A172 (cell line): ENCODE measurements around the gene SMARCA5. TPM values are rescaled to one million over a fixed set of nuclear protein-coding genes. Genes with fewer than 3 reads are reported as not detected.

Source experiments
- DNase-seq: peaks from one replicate; pipeline ENCODE4 v3.0.0-alpha.2; 2015; ENCODE audit warnings: low spot score
- total RNA-seq: library from RNA; depleted of rRNA; stranded (reverse); fragments of >200 nt; shearing (Covaris generic); gene quantifications from 2 replicates; pipeline ENCODE4 v1.2.3, GENCODE V29; 2014

Gene SMARCA5
- total RNA-seq, 1 experiment from 2014 or later: 47.7 TPM

DNA sequence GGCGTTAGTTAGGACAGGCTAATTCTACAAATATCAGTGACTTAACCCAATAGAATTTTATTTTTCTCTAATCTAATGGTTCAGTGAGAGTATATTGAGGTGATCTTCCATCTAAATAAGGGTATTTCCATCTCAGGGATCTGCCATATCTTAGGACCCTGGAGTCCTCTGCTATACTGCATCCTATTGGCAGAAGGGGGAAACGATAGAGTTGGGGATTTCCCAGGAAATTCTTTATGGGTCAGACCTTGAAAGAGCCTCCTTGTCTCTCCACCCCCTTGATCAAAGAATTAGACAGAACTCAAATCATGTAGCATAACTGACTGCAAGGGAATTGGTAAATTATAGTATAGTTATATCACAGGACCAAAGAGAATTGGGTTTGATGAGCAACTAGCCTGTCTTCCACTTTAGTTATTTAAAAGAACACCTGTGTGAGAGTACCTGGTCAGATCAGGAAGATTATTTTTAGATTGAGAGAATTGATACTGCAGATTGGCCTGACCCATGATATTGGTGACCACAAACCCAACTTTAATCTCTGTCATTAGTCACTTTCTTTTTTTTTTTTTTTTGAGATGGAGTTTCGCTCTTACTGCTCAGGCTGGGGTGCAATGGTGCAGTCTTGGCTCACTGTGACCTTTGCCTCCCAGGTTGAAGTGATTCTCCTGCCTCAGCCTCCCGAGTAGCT lies 25.6 kb downstream of the SMARCA5 start:
- no peak for DNase-seq

DNA sequence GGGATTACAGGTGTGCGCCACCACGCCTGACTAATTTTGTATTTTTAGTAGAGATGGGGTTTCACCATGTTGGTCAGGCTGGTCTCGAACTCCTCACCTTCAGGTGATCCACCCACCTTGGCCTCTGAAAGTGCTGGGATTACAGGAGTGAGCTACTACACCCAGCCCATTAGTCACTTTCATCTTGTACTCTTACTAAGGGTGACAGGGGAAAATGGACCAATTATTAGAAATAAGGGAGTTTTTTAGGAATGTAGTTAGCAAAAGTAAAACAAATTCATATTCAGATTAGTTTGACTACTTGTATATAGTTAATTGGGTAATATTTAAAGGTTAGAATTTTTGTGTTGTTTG lies 26.1 kb downstream of the SMARCA5 start:
- no peak for DNase-seq

DNA sequence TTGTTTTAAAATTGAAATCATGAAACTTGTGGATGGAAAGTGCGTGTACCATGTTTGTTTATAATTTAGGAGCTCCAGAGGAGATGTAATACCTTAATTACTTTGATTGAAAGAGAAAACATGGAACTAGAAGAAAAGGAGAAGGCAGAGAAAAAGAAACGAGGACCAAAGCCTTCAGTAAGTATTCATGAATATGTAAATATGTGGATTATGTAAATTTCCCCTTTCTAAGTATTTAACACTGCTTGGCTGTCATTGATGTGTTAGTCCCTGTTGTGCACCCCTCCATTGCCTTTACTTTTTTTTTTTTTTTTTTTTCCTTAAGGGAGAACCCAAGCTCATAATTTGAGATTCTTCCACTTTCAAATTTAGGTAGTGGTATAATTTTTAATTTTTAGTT lies 36.4 kb downstream of the SMARCA5 start:
- no peak for DNase-seq

DNA sequence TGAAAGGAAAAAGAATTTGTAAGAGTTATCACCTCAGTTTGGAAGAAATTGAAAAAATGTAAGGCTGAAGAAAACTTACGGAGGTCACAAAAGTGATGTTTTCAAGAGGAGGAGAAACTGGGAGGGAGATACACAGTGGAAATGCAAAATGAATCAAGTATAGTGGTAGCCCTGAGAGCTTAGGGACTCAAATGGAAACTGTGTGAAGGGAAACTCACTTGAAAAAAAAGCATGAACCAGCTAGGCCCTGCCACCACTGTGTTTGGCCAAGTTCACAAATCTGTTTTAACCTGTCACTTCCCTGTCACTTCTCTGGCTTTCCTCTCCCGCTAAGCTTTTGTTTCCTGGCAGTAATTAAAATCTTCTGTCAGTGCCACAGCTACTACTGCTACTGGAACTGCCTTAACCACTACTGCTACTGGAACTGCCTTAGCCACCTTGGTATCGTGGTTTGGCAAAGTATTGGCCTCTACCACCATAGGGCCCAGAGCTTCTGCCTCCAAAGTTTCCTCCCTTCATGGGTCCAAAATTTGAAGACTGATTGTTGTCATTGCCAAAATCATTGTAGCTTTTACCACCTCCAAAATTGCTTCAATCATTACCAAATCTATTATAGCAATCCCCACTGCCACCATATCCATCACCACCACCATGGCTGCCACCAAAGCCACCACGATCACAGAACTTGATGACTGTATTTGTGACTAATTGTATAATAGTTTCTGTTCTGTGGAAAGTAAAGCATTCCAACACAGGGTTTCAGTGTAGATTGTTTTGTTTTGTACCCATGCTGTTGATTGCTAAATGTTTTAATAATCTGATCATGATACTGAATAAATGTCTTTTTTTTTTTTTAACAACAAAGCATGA lies 41.5 kb downstream of the SMARCA5 start:
- no peak for DNase-seq

DNA sequence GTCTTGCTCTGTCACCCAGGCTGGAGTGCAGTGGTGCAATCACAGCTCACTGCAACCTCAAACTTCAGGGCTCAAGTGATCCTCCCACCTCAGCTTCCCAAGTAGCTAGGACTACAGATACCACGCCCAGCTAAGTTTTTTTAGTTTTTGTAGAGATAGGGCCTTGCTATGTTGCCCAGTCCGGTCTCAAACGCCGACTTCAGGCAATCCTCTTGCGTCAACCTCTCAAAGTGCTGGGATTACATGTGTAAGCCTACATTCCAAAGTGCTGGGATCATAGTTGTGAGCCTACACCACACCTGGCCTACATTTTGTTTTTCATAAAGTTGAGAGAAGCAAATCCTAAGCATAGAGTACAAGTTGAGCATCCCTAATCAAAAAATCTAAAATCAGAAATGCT lies 42.2 kb downstream of the SMARCA5 start:
- no peak for DNase-seq

DNA sequence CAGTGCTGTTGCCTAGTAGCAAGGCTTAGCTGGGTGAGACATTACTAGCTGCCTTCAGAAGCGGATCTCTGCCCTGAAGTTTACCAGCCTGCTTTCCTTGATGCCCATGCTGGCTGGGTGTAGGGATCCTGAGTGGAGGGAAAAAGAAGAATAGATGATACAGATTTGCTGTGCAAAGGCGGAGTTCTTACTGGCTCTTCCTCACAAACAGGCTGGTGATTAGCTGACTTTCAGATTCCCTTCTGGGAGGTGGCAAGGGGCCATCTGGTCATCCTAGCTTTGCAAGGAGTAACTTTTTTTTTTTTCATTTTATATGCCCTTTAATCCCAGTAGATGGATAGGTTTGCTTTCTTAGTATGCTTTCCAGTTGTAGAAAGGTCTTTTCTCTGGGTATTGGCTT lies 44.8 kb downstream of the SMARCA5 start:
- DNase-seq: no peak

DNA sequence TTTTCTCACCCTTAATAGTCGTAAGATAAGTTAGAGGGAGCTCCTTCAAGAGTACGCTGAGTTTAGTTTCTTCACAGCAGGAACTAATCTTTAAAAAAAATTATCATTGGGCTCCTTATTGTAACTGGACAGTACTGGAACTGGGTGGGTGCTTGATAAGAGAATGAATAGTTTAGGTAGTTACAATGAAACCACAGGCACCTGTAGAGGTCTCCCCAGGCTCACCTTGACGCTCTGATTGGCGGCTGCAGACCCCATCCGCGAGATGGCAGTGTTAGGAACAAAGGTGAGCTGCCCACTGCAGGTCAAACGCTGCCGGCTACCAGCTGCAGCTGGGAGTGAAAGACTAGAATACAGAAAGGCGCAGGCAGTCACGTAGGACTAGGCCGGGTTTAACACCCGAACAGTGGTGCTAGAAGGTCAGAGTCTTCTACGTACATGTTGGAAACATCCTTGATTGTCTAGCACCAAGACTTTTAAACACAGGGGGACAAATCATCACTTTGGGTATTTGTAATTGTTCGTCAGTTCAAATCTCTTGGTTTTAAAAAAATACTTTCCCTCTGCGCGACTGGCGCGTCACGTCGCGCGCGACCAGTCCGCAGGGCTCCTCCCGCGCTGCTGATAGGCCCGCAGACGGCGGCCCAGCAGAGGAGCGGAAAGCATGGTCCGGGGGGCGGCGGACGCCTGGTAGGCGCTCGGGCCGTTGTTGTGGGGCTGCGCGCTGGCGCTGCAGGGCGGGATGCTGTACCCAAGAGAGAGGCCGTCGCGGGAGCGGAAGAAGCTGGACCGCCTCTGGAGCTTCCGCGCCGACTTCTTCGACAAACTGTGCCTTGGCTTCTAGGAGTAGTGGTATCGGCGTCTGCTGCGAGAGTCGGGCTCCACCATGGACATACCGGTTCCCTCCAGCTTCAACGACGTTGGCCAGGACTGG lies 45.6 kb downstream of the SMARCA5 start:
- DNase-seq: no peak

DNA sequence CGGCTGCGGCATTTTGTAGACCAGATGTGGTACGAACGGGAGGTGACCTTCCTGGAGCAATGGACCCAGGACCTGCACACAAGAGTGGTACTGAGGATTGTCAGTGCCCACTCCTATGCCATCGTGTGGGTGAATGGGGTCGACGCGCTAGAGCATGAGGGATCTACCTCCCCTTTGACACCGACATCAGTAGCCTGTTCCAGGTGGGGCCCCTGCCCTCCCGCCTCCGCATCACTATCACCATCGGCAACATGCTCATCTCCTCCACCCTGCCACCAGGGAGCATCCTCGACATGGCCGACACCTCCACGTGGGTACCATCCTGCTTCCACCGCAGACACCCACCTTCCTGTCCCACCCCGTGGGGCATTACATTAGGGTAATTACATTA lies 46.2 kb downstream of the SMARCA5 start:
- DNase-seq: no peak

DNA sequence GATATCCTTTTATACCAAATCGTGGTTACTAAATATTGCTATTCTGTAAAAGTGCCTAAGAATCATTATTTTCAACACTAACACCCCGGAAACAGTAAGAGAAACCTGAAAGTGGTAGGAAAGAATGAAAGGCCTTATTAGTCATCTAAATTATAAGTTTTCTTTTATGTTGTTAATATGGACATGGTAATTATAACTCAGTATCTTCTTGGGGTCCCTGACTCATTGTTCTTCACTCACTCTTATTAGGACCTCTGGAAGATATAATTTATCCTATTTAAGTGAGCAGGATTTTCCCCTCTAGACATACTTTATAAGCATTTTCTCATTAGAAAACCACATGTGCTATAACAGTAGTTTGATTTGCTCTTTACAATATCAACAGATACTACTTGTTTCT lies 51.0 kb downstream of the SMARCA5 start:
- no peak for DNase-seq

DNA sequence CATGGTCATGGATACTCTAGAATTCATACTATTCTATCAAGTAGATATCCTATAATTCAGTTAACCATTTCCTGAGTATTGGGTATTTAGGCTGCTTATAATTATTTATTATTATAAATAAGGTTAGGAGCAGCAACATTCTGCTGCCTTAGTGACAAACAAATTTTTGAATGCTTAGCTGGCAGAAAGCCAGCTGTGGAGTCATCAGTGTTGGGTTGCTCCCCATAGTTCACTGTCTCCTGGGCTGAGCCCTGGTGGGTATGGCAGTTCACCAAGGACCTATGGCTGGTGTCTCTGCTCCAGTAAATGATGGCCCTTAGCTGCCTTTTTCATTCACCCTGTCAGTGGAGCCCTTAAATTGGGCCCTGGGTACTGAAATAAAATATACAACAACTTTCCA lies 61.8 kb downstream of the SMARCA5 start:
- no peak for DNase-seq

DNA sequence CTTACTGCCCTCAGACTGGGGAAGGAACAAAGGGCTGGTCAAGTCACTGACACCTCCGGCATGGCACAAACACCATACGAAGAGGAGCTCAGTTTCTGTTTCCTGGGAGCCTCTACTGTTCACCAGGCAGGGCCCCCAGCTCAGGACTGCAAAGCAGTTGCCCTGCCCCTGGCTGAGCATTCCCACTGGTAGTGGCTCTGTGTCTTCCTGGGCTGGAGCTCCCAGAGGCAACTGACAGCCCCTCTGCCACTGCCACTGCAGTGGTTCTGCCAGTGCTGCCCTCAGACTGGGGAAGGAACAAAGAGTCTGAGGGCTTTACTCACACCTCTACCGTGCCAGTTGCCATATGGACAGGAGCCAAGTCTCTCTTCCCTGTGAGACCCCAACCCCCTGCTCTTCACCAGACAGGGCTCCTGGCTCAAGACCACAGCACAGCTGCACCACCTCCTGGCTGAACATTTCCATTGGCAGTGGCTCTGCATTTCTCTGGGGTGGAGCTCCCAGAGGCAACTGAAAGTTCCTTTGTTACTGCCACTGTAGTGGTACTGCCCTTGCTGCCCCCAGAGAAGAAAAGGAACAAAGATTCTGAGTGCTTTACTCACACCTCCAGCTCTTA lies 67.9 kb downstream of the SMARCA5 start:
- DNase-seq: no peak

DNA sequence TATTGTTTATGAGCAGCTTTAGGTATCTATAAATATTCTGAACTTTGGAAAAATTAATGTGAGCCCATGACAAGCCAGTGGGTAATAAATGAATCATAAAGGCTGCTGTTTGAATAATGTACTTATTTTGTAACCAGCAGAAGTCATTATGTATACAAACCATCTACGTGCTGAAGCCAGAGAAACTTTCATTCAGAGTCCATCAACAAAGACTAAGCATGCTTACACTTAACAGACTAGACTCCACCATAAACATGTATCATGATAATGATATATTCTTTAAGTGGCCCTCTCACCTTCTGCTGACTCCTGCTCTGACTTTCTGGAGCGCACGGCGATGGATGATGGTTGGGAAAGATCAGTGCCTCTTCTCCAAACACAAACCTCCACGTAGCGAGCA lies 72.0 kb downstream of the SMARCA5 start:
- DNase-seq: no peak

DNA sequence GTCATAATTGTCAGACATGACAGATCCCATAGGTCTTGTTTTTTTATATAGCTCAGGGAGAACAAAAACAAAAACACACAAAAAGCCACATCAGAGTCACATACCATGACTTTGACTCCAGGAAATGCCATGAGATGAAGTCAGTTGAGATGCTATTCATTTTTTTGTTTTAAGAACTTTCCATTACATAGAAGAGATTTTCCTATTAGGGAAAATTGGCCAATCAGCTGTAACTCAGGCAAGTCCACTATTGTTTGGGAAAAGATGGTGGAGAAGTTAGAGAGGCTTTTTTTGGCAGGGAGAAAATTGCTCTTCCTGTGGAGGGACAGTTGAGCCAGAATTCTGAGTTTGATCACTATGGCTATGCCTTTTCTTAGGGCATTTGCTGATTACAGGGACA lies 72.6 kb downstream of the SMARCA5 start:
- peak; percentile 4 for DNase-seq

DNA sequence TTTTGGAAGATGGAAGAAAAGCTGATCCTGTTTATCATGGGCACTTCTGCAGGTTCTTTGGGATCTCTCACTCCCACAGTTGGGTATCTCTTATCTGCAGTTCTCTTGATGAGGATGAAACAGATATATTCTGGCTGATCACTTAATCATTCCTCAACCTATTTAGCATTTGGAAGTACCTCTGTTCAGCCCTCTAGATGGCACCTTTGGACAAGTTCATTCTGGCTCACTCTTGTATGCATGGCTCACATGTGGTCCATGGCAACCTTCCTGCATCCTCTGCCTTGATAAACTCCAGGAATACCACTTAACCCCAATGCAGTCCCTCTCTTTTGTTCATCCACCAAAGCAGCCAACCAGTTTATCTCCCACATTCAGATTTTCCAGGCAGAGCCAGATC lies 74.2 kb downstream of the SMARCA5 start:
- DNase-seq: no peak

DNA sequence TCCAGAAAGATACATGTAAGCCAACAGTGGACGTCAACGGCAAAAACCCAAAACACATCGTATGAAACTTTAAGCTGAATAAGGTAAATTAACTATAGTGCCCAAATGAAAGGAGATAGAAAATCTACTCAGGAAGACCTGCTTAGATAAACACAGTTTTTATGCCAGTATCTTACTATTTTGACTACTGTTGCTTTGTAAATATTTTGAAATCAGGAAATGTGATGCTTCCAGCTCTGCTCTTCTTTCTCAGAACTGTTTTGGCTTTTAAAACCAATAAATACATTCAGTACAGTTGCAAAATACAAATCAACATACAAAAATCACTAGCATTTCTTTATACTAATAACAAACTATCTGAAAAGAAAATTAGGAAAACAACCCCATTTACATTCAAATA lies 83.8 kb downstream of the SMARCA5 start:
- DNase-seq: no peak

DNA sequence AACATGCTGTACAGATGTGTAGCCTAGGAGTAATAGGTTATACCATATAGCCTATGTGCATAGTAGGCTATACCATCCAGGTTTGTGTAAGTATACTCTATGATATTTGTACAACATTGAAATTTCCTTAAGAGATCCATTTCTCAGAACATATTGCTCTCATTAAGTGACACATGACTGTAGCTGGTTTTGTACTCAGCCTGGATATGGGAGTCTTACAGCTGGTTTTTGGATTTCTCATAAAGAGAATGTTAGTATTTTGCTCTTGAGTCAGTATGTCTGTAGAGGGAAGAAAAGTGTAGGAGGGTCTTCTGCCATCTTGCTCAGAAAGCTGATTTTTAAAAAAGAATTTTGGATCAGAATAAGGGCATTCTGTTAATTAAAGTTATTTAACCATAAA lies 85.3 kb downstream of the SMARCA5 start:
- DNase-seq: no peak

DNA sequence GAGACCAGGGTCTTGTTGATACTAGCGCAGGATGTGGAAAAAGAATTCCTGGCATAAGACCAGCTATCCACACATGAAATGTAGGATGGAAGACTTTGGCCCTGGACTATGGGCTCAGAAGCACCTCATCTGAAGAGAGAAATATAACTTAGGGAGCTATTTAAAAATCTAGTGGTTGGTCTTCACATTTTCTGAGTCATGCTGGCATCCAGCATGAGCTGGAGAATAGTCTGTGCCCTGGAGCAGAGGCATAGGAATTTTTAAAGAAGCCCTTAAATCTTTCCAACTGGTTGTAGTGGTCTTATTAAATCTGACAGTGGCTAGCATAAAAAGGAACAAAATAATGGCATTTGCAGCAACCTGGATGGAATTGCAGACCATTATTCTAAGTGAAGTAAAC lies 86.3 kb downstream of the SMARCA5 start:
- no peak for DNase-seq

DNA sequence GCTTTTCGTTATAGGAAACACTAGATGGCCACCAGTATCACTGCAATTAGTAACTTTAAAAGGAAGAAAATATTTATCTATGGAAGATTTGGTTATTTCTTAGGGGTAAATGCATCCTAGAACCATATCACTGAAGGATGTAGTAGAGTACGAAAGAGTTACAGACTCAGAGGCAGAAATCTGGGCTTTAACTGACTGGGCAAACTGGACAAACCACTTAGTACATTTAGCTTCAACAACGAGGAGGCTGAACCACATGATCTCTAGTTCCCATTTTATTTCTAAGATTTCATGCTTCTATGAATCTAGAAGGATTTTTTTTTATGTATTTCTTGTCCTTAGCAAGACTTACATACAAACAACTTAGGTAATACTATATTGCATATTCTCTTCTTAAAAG lies 93.0 kb downstream of the SMARCA5 start:
- no peak for DNase-seq
